Suprapubic skin (tissue), 4 donors: ENCODE results near the gene ZP4.

ENCODE experiments used
- CTCF ChIP-seq, 2 donors: fragments of 200-600 bp in 1 of 2; fragments of 450-650 bp in 1 of 2; sonication (generic) in 1 of 2; IDR thresholded peaks; one replicate each; pipeline ENCODE4 v1.5.1; 2016 to 2019; ENCODE audit warnings: antibody characterized with exemption in 2 of 2, mild to moderate bottlenecking in 1 of 2, moderate library complexity in 1 of 2
- POLR2A ChIP-seq, 2 donors: fragments of 450-650 bp; IDR thresholded peaks; one replicate each; pipeline ENCODE4 v1.6.1; 2017; ENCODE audit warnings: antibody characterized with exemption in 2 of 2, mild to moderate bottlenecking in 2 of 2, moderate library complexity in 2 of 2
- POLR2AphosphoS5 ChIP-seq, 3 donors: sonication (generic); formaldehyde crosslinking; IDR thresholded peaks; one replicate each; pipeline ENCODE4 v1.6.1; 2017; ENCODE audit warnings: antibody characterized with exemption in 3 of 3

- TF ChIP-seq CTCF (IDR thresholded peaks at IDR 0.05) (no peak), POLR2AphosphoS5 (IDR thresholded peaks at IDR 0.05) (no peak), POLR2A (IDR thresholded peaks at IDR 0.05) (no peak)
Observed at GRCh38 chr1:237873487-237874211, 17.1 kb downstream of the ZP4 start.
